ENCODE data around the gene TRMT1.
"Not testable (repeated sequence)": the region's sequence is repeated elsewhere in the genome, so short reads cannot be mapped to it uniquely, and the experiment has no call there.

Gene TRMT1

GRCh38 chr19:13150187-13150930 is 33.8 kb upstream of the TRMT1 start, which contains the start of the genes IER2 and STX10:
Gene IER2 (plus strand): TSS chr19:13150411. CDS start chr19:13153187, 2,776 bp downstream.
Gene STX10 (minus strand): TSS chr19:13150375. CDS start chr19:13150173, 202 bp downstream.
- no peaks in the 10 kb centered on the region for H3K9me3 ChIP-seq (ENCODE audit: control insufficient read depth, low read length)
- H3K4me3 ChIP-seq (ENCODE audit: insufficient read depth, low read depth, low read length), result peak within 1 kb of the TSS; percentile 89
- no peaks in the 10 kb centered on the region for H3K36me3 ChIP-seq (ENCODE audit: control insufficient read depth, insufficient read depth, low read length)
- peaks cover 6% of the 10 kb centered on the region for H3K4me1 ChIP-seq (ENCODE audit: control insufficient read depth, insufficient read depth, low read length)
- H3K27me3 ChIP-seq (ENCODE audit: control insufficient read depth, insufficient read depth, low read length, poor library complexity, severe bottlenecking), result no peaks in the 10 kb centered on the region
- H3K27ac ChIP-seq (ENCODE audit: insufficient read depth, low read depth, low read length, poor library complexity, severe bottlenecking), result peak within 1 kb of the TSS; percentile 85
- 1% methylated on average over 50 to 51 of the region's 51 CpGs for WGBS, 2 experiments

GRCh38 chr19:13149628-13150186 is 33.2 kb upstream of the TRMT1 start:
- Histone ChIP-seq H3K4me1 (ENCODE audit: control insufficient read depth, insufficient read depth, low read length) (peaks cover under 1% of the 10 kb centered on the region), H3K9me3 (ENCODE audit: control insufficient read depth, low read length) (no peaks in the 10 kb centered on the region), H3K36me3 (ENCODE audit: control insufficient read depth, insufficient read depth, low read length) (no peaks in the 10 kb centered on the region), H3K4me3 (ENCODE audit: insufficient read depth, low read depth, low read length) (peak overlapping the region; percentile 89), H3K27me3 (ENCODE audit: control insufficient read depth, insufficient read depth, low read length, poor library complexity, severe bottlenecking) (no peaks in the 10 kb centered on the region), H3K27ac (ENCODE audit: insufficient read depth, low read depth, low read length, poor library complexity, severe bottlenecking) (no peak overlapping the region)
- WGBS, 2 experiments, result 1% methylated on average over 46 of the region's 46 CpGs

- H3K4me1 ChIP-seq (ENCODE audit: control insufficient read depth, insufficient read depth, low read length); H3K9me3 ChIP-seq (ENCODE audit: control insufficient read depth, low read length); H3K27ac ChIP-seq (ENCODE audit: insufficient read depth, low read depth, low read length, poor library complexity, severe bottlenecking); H3K27me3 ChIP-seq (ENCODE audit: control insufficient read depth, insufficient read depth, low read length, poor library complexity, severe bottlenecking); H3K36me3 ChIP-seq (ENCODE audit: control insufficient read depth, insufficient read depth, low read length): not testable (repeated sequence)
- H3K4me3 ChIP-seq (ENCODE audit: insufficient read depth, low read depth, low read length), result peak overlapping the region; percentile 89
- 63 to 65% methylated on average over 17 of the region's 17 CpGs for WGBS, 2 experiments
These were observed 32.7 kb upstream of the TRMT1 start for GRCh38 chr19:13149173-13149627.

- Histone ChIP-seq H3K36me3 (ENCODE audit: control insufficient read depth, insufficient read depth, low read length) (no peaks in the 10 kb centered on the region), H3K27me3 (ENCODE audit: control insufficient read depth, insufficient read depth, low read length, poor library complexity, severe bottlenecking) (no peaks in the 10 kb centered on the region), H3K27ac (ENCODE audit: insufficient read depth, low read depth, low read length, poor library complexity, severe bottlenecking) (no peak overlapping the region), H3K9me3 (ENCODE audit: control insufficient read depth, low read length) (no peaks in the 10 kb centered on the region), H3K4me1 (ENCODE audit: control insufficient read depth, insufficient read depth, low read length) (no peaks in the 10 kb centered on the region), H3K4me3 (ENCODE audit: insufficient read depth, low read depth, low read length) (no peak overlapping the region)
- WGBS, 2 experiments, result 88 to 89% methylated on average over 12 to 16 of the region's 16 CpGs
These were observed 30.4 kb upstream of the TRMT1 start for GRCh38 chr19:13146763-13147563.

- Histone ChIP-seq H3K27ac (ENCODE audit: insufficient read depth, low read depth, low read length, poor library complexity, severe bottlenecking) (no peak overlapping the region), H3K4me1 (ENCODE audit: control insufficient read depth, insufficient read depth, low read length) (peaks cover 6% of the 10 kb centered on the region), H3K27me3 (ENCODE audit: control insufficient read depth, insufficient read depth, low read length, poor library complexity, severe bottlenecking) (no peaks in the 10 kb centered on the region), H3K4me3 (ENCODE audit: insufficient read depth, low read depth, low read length) (no peak overlapping the region), H3K9me3 (ENCODE audit: control insufficient read depth, low read length) (no peaks in the 10 kb centered on the region), H3K36me3 (ENCODE audit: control insufficient read depth, insufficient read depth, low read length) (peaks cover 37% of the 10 kb centered on the region)
- 80 to 83% methylated on average over 10 of the region's 11 CpGs for WGBS, 2 experiments
These were observed 23.2 kb upstream of the TRMT1 start for GRCh38 chr19:13139633-13140311.

GRCh38 chr19:13138916-13139198 is 22.3 kb upstream of the TRMT1 start:
- Histone ChIP-seq H3K9me3 (ENCODE audit: control insufficient read depth, low read length) (no peaks in the 10 kb centered on the region), H3K36me3 (ENCODE audit: control insufficient read depth, insufficient read depth, low read length) (peaks cover 39% of the 10 kb centered on the region), H3K27ac (ENCODE audit: insufficient read depth, low read depth, low read length, poor library complexity, severe bottlenecking) (peak overlapping the region; percentile 26), H3K27me3 (ENCODE audit: control insufficient read depth, insufficient read depth, low read length, poor library complexity, severe bottlenecking) (no peaks in the 10 kb centered on the region), H3K4me1 (ENCODE audit: control insufficient read depth, insufficient read depth, low read length) (peaks cover 6% of the 10 kb centered on the region), H3K4me3 (ENCODE audit: insufficient read depth, low read depth, low read length) (no peak overlapping the region)
- WGBS, 2 experiments, result 90 to 92% methylated on average over 10 of the region's 10 CpGs

- peaks cover 6% of the 10 kb centered on the region for H3K4me1 ChIP-seq (ENCODE audit: control insufficient read depth, insufficient read depth, low read length)
- WGBS, 2 experiments, result 93% methylated on average over 40 of the region's 40 CpGs
- H3K36me3 ChIP-seq (ENCODE audit: control insufficient read depth, insufficient read depth, low read length), result peaks cover 39% of the 10 kb centered on the region
- H3K4me3 ChIP-seq (ENCODE audit: insufficient read depth, low read depth, low read length), result no peak overlapping the region
- H3K9me3 ChIP-seq (ENCODE audit: control insufficient read depth, low read length), result no peaks in the 10 kb centered on the region
- H3K27ac ChIP-seq (ENCODE audit: insufficient read depth, low read depth, low read length, poor library complexity, severe bottlenecking), result peak overlapping the region; percentile 26
- no peaks in the 10 kb centered on the region for H3K27me3 ChIP-seq (ENCODE audit: control insufficient read depth, insufficient read depth, low read length, poor library complexity, severe bottlenecking)
These were observed 21.8 kb upstream of the TRMT1 start for GRCh38 chr19:13138171-13138915.

- H3K27me3 ChIP-seq (ENCODE audit: control insufficient read depth, insufficient read depth, low read length, poor library complexity, severe bottlenecking), result no peaks in the 10 kb centered on the region
- no peak overlapping the region for H3K4me3 ChIP-seq (ENCODE audit: insufficient read depth, low read depth, low read length)
- no peak overlapping the region for H3K27ac ChIP-seq (ENCODE audit: insufficient read depth, low read depth, low read length, poor library complexity, severe bottlenecking)
- H3K9me3 ChIP-seq (ENCODE audit: control insufficient read depth, low read length), result no peaks in the 10 kb centered on the region
- 96% methylated on average over 28 of the region's 28 CpGs for WGBS, 2 experiments
- peaks cover 6% of the 10 kb centered on the region for H3K4me1 ChIP-seq (ENCODE audit: control insufficient read depth, insufficient read depth, low read length)
- peaks cover 39% of the 10 kb centered on the region for H3K36me3 ChIP-seq (ENCODE audit: control insufficient read depth, insufficient read depth, low read length)
These were observed 20.8 kb upstream of the TRMT1 start for GRCh38 chr19:13137290-13137794.

Measured in ectodermal cell (in vitro differentiated cells).